Esophagus muscularis mucosa (tissue), 3 donors: ENCODE data around the gene SYNDIG1.

Experiments
- CTCF ChIP-seq, 3 experiments: fragments of 200-600 bp in 2 of 3; fragments of 450-650 bp in 1 of 3; sonication (generic) in 2 of 3; IDR thresholded peaks; one replicate each; pipeline ENCODE4 v1.5.1; 2017 to 2019; ENCODE audit warnings: antibody characterized with exemption in 3 of 3, mild to moderate bottlenecking in 2 of 3, moderate library complexity in 1 of 3
- POLR2A ChIP-seq: fragments of 450-650 bp; IDR thresholded peaks from one replicate; pipeline ENCODE4 v1.6.1; 2017; ENCODE audit warnings: antibody characterized with exemption, moderate library complexity, mild to moderate bottlenecking, low read depth
- POLR2AphosphoS5 ChIP-seq, 2 donors: sonication (generic); formaldehyde crosslinking; IDR thresholded peaks; one replicate each; pipeline ENCODE4 v1.6.1; 2017; ENCODE audit warnings: antibody characterized with exemption in 2 of 2

GRCh38 chr20:24497851-24498250 lies 28.4 kb downstream of the SYNDIG1 start:
- TF ChIP-seq CTCF (IDR thresholded peaks at IDR 0.05) (no peak), POLR2AphosphoS5 (IDR thresholded peaks at IDR 0.05) (no peak), POLR2A (no peak)
